ENCODE measurements around the gene LPP.

The LPP gene

GRCh38 chr3:188707381-188708288 lies 553.7 kb downstream of the LPP start:
- DNase-seq (ENCODE audit: low read depth in 2 of 2), result no peak

- DNase-seq (ENCODE audit: low read depth in 2 of 2), result no peak
These were observed 557.9 kb downstream of the LPP start for GRCh38 chr3:188711881-188712247.

- no peak for DNase-seq (ENCODE audit: low read depth in 2 of 2)
These were observed 558.4 kb downstream of the LPP start for GRCh38 chr3:188712248-188712924.

- DNase-seq (ENCODE audit: low read depth in 2 of 2), result no peak
These were observed 559.0 kb downstream of the LPP start for GRCh38 chr3:188712991-188713390.

GRCh38 chr3:188719545-188719944 lies 565.6 kb downstream of the LPP start:
- DNase-seq (ENCODE audit: low read depth in 2 of 2), result no peak

GRCh38 chr3:188720215-188720614 lies 566.3 kb downstream of the LPP start:
- no peak for DNase-seq (ENCODE audit: low read depth in 2 of 2)

- no peak for DNase-seq (ENCODE audit: low read depth in 2 of 2)
These were observed 566.7 kb downstream of the LPP start for GRCh38 chr3:188720636-188721035.

- DNase-seq (ENCODE audit: low read depth in 2 of 2), result no peak
These were observed 567.4 kb downstream of the LPP start for GRCh38 chr3:188721312-188721711.

- DNase-seq (ENCODE audit: low read depth in 2 of 2), result no peak
These were observed 568.0 kb downstream of the LPP start for GRCh38 chr3:188721990-188722389.

- no peak for DNase-seq (ENCODE audit: low read depth in 2 of 2)
These were observed 569.0 kb downstream of the LPP start for GRCh38 chr3:188722963-188723362.

GRCh38 chr3:188727052-188727451 lies 573.1 kb downstream of the LPP start:
- DNase-seq (ENCODE audit: low read depth in 2 of 2), result no peak

- no peak for DNase-seq (ENCODE audit: low read depth in 2 of 2)
These were observed 574.5 kb downstream of the LPP start for GRCh38 chr3:188728371-188728896.

- DNase-seq (ENCODE audit: low read depth in 2 of 2), result no peak
These were observed 575.5 kb downstream of the LPP start for GRCh38 chr3:188729422-188729821.

- no peak for DNase-seq (ENCODE audit: low read depth in 2 of 2)
These were observed 580.4 kb downstream of the LPP start for GRCh38 chr3:188734395-188734794.

- no peak for DNase-seq (ENCODE audit: low read depth in 2 of 2)
These were observed 585.6 kb downstream of the LPP start for GRCh38 chr3:188739511-188739910.

- no peak for DNase-seq (ENCODE audit: low read depth in 2 of 2)
These were observed 586.1 kb downstream of the LPP start for GRCh38 chr3:188740010-188740409.

- no peak for DNase-seq (ENCODE audit: low read depth in 2 of 2)
These were observed 589.0 kb downstream of the LPP start for GRCh38 chr3:188742755-188743550.

- no peak for DNase-seq (ENCODE audit: low read depth in 2 of 2)
These were observed 590.2 kb downstream of the LPP start for GRCh38 chr3:188744166-188744565.

GRCh38 chr3:188745031-188745430 lies 591.1 kb downstream of the LPP start:
- no peak for DNase-seq (ENCODE audit: low read depth in 2 of 2)

- DNase-seq (ENCODE audit: low read depth in 2 of 2), result no peak
These were observed 592.4 kb downstream of the LPP start for GRCh38 chr3:188746291-188746783.

- no peak for DNase-seq (ENCODE audit: low read depth in 2 of 2)
These were observed 593.5 kb downstream of the LPP start for GRCh38 chr3:188747489-188747888.
